ENCODE results near the gene LPP.

- TF ChIP-seq CTCF (IDR thresholded peaks at IDR 0.05) = no peak
- peak in 1 of 2 donors; percentile 13 for TF ChIP-seq POLR2AphosphoS5 (IDR thresholded peaks at IDR 0.05)
- peak in 1 of 4 donors; percentile 73 for TF ChIP-seq EP300 (IDR thresholded peaks at IDR 0.05)
Measured at GRCh38 chr3:188469228-188469885, 315.4 kb downstream of the LPP start.
